Measurements from ENCODE around the gene RBMS3. TPM values are rescaled to one million over a fixed set of nuclear protein-coding genes. Genes with fewer than 3 reads are reported as not detected.

RBMS3 gene
- total RNA-seq, 2 experiments from 2014 or later, result 1.0 TPM; not detected in 1

DNA sequence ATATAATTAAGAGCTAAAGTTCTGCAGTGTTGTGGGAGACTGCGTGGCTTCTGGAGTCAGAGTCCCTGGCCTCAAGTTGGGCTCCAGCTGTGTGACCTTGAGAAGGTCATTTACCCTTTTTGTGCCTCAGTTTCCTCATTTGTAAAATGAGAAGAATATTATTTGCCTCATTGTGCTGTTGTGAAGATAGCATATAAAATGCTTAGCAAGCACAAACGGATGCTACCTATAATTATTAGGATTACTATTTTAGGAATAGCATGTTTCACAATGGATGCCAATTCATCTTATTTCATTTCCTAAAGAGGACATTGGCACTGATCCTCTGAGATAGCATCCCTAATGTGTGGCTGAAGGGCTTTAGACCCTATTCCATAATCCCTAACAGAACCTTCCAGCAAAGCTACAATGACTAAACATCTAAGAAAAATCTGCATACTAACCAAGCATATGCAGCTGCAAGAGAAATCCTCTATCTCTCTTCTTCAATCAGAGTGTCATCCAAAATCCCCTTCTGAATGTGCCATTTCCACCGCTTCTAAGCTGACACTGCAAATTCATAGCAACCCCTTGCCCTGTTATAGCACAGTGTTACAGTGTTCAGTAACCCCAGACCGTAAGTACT lies 148.3 kb downstream of the RBMS3 start:
- Histone ChIP-seq H3K4me2 (ENCODE audit: low read length) (no peak overlapping the region), H2AFZ (ENCODE audit: low read length) (no peak overlapping the region), H3K4me3 (ENCODE audit: low read depth, low read length, poor library complexity, severe bottlenecking) (no peak overlapping the region), H3K79me2 (ENCODE audit: insufficient read depth, low read depth, low read length) (no peaks in the 10 kb centered on the region), H3K27ac (ENCODE audit: low read depth, low read length, poor library complexity, severe bottlenecking) (no peak overlapping the region), H4K20me1 (ENCODE audit: insufficient read depth, low read length) (no peaks in the 10 kb centered on the region), H3K4me1 (ENCODE audit: insufficient read depth, low read length, poor library complexity, severe bottlenecking) (no peaks in the 10 kb centered on the region), H3K9me3 (ENCODE audit: low read length) (no peaks in the 10 kb centered on the region), H3K36me3 (ENCODE audit: insufficient read depth, low read length) (no peaks in the 10 kb centered on the region), H3K9me2 (ENCODE audit: insufficient read depth, low read length) (no peaks in the 10 kb centered on the region; the same call in 1 of the 2 replicates)
- BruUV-seq (replicated peaks), result no TSS peak
- no peak for DNase-seq (ENCODE audit: low spot score)
- no peak for TF ChIP-seq EZH2phosphoT487 (IDR thresholded peaks at IDR 0.05; ENCODE audit: borderline replicate concordance, low read depth, low read length)
- TF ChIP-seq, protein P1, sequence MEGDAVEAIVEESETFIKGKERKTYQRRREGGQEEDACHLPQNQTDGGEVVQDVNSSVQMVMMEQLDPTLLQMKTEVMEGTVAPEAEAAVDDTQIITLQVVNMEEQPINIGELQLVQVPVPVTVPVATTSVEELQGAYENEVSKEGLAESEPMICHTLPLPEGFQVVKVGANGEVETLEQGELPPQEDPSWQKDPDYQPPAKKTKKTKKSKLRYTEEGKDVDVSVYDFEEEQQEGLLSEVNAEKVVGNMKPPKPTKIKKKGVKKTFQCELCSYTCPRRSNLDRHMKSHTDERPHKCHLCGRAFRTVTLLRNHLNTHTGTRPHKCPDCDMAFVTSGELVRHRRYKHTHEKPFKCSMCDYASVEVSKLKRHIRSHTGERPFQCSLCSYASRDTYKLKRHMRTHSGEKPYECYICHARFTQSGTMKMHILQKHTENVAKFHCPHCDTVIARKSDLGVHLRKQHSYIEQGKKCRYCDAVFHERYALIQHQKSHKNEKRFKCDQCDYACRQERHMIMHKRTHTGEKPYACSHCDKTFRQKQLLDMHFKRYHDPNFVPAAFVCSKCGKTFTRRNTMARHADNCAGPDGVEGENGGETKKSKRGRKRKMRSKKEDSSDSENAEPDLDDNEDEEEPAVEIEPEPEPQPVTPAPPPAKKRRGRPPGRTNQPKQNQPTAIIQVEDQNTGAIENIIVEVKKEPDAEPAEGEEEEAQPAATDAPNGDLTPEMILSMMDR (conservative IDR thresholded peaks at IDR 0.05; ENCODE audit: low read length), result no peak
- POLR2A ChIA-PET, result interaction anchor here (0.6 kb wide), 1 partner anchor 1084 kb away, joined by 3 read pairs; no protein-coding TSS in a partner anchor
- intact Hi-C loops (cut with micrococcal nuclease; ENCODE audit: unreplicated experiment), result no loop called here
- CTCF ChIA-PET (ENCODE audit: unreplicated experiment), result interaction anchor here (0.6 kb wide), 1 partner anchor 640 kb away, joined by 3 read pairs; no protein-coding TSS in a partner anchor

DNA sequence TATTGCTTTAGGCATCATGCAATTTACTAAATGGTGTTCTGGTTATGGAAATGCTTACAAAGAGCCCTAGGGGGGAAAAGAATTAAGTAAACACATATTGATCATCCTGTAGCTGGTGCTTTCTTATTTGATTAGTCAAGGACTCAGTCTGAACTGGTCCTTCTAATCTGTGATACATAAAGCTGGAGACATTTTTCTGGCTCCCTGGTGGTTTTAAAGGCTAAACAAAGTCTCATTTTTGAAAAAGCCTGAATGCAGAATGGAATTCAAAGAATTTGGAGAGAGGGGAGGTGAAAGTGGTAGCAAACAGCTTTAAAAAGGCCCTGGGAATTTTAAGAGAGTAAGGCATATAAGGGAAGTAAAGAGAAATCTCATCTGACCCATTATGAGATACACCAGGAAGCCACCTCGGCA lies 149.7 kb downstream of the RBMS3 start:
- CTCF ChIA-PET (ENCODE audit: unreplicated experiment), result no interaction called here
- DNase-seq (ENCODE audit: low spot score), result no peak
- POLR2A ChIA-PET, result interaction anchor here (0.6 to 1.9 kb wide), 5 partner anchors 9 to 51 kb away, joined by 3 to 5 read pairs (median 3); no protein-coding TSS in a partner anchor
- Histone ChIP-seq H3K79me2 (ENCODE audit: insufficient read depth, low read depth, low read length) (no peaks in the 10 kb centered on the region), H3K4me3 (ENCODE audit: low read depth, low read length, poor library complexity, severe bottlenecking) (no peak overlapping the region), H4K20me1 (ENCODE audit: insufficient read depth, low read length) (no peaks in the 10 kb centered on the region), H2AFZ (ENCODE audit: low read length) (peak overlapping the region; percentile 20; the same call in 1 of the 2 replicates), H3K27ac (ENCODE audit: low read depth, low read length, poor library complexity, severe bottlenecking) (no peak overlapping the region), H3K36me3 (ENCODE audit: insufficient read depth, low read length) (no peaks in the 10 kb centered on the region), H3K9me3 (ENCODE audit: low read length) (no peaks in the 10 kb centered on the region), H3K4me2 (ENCODE audit: low read length) (no peak overlapping the region), H3K9me2 (ENCODE audit: insufficient read depth, low read length) (no peaks in the 10 kb centered on the region; the same call in 1 of the 2 replicates), H3K4me1 (ENCODE audit: insufficient read depth, low read length, poor library complexity, severe bottlenecking) (no peaks in the 10 kb centered on the region)
- BruUV-seq (replicated peaks), result no TSS peak
- TF ChIP-seq, protein P1 (conservative IDR thresholded peaks at IDR 0.05; ENCODE audit: low read length), result no peak
- TF ChIP-seq EZH2phosphoT487 (IDR thresholded peaks at IDR 0.05; ENCODE audit: borderline replicate concordance, low read depth, low read length), result no peak
- intact Hi-C loops (cut with micrococcal nuclease; ENCODE audit: unreplicated experiment), result no loop called here

Data from OCI-LY7 (cell line).